HFF-Myc (cell line): ENCODE data around the gene DLX2.
A peak's percentile ranks its signal among the peaks of the same experiment; 100 is the strongest.

Experiments used
- DNase-seq: peaks from one replicate; pipeline ENCODE4 v3.0.0-alpha.2; 2011; ENCODE audit warnings: low read depth; ENCODE audit errors: extremely low read depth
- H3K4me3 ChIP-seq: replicated peaks from 2 replicates; pipeline ENCODE4 v1.5.1; 2011; ENCODE audit warnings: low read depth, mild to moderate bottlenecking, control low read depth, low read length
- TF ChIP-seq, protein P1 (sequence below): IDR thresholded peaks from 2 replicates; pipeline ENCODE4 v1.5.1; 2012; ENCODE audit warnings: mild to moderate bottlenecking, low read depth, low read length, control low read depth; ENCODE audit errors: missing control alignments

DLX2 gene

DNA sequence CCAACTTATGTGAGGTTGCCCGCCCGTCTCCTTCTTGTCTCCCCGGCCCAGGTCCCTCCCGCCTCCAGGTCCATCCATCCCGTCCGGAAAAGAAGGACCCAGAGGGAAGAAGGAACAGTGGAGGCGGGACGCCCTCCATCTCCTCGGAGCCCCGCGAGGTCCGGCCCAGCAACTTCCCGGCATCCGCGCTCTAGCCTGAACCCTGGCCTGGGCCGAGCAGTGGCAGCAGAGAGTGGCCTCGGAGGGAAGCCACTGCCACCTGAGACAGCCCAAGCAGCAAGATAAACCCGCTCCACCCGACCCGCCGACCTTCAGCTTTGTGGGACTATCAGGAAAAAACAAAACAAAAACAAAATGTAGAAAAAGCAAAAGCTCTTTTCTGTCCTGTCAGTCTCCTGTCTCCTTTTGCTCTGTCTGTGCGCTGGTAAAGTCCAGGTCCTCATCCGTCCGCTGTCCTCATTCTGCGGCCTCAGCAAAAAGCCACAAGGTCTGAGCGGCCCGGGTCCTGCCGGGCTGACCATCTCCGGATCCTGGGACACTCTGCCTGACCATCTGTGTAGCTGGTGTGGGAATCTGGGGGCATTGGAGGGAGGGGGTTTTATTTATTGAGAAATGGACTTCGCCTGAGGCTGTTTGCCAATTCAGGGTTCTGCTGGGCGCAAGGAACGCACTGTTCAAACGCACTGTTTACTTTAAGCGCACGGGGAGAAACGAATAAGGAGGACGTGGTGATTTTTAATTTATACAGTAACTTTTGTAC, 14.3 kb downstream of the DLX2 start:
- TF ChIP-seq, protein P1, sequence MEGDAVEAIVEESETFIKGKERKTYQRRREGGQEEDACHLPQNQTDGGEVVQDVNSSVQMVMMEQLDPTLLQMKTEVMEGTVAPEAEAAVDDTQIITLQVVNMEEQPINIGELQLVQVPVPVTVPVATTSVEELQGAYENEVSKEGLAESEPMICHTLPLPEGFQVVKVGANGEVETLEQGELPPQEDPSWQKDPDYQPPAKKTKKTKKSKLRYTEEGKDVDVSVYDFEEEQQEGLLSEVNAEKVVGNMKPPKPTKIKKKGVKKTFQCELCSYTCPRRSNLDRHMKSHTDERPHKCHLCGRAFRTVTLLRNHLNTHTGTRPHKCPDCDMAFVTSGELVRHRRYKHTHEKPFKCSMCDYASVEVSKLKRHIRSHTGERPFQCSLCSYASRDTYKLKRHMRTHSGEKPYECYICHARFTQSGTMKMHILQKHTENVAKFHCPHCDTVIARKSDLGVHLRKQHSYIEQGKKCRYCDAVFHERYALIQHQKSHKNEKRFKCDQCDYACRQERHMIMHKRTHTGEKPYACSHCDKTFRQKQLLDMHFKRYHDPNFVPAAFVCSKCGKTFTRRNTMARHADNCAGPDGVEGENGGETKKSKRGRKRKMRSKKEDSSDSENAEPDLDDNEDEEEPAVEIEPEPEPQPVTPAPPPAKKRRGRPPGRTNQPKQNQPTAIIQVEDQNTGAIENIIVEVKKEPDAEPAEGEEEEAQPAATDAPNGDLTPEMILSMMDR, result no peak
- DNase-seq, result no peak
- H3K4me3 ChIP-seq, result no peak overlapping the region

DNA sequence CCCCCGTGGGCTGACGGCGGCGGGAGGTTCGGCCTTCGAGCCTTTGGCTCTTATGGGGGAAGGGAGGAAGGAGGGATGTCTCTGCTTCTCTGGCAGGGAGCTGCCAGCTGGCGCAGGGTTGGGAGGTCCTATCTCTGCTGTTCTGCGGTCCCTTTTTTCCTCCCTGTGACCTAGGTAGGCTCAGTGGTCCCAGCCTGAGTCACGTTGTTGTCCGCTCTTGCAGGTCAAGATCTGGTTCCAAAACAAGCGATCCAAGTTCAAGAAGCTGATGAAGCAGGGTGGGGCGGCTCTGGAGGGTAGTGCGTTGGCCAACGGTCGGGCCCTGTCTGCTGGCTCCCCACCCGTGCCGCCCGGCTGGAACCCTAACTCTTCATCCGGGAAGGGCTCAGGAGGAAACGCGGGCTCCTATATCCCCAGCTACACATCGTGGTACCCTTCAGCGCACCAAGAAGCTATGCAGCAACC, 14.9 kb downstream of the DLX2 start:
- no peak for DNase-seq
- TF ChIP-seq, protein P1, result no peak
- peak overlapping the region; percentile 63 for H3K4me3 ChIP-seq

DNA sequence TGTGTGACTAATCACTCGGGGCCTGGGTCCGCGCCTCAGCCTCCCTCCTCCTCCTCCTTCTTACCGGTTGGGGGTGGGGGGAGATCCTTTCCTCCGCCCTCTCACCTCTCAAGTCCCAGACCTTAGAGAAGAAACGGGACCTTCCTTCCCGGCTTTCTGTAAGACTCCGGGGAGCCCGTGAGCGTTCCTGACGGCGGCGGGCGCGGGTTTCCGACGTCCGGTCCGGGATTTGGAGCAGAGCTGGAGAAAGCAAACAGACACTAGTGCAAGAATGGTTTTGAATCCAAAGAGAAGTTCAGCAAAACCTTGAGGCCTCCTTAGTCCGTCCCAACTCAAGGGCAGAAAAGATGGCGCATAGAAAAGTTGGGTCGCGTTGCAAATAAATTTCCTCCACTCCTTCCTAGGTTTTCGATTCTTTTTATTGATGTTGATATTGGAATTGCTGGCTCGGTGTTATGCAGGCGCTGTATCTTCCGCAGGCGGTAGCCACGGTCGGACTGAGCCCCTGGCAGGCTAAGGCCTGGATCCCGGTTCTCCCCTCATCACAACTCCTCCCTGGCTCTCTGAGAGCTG, 15.4 kb downstream of the DLX2 start:
- H3K4me3 ChIP-seq, result peak overlapping the region; percentile 63
- TF ChIP-seq, protein P1, result no peak
- DNase-seq, result no peak

DNA sequence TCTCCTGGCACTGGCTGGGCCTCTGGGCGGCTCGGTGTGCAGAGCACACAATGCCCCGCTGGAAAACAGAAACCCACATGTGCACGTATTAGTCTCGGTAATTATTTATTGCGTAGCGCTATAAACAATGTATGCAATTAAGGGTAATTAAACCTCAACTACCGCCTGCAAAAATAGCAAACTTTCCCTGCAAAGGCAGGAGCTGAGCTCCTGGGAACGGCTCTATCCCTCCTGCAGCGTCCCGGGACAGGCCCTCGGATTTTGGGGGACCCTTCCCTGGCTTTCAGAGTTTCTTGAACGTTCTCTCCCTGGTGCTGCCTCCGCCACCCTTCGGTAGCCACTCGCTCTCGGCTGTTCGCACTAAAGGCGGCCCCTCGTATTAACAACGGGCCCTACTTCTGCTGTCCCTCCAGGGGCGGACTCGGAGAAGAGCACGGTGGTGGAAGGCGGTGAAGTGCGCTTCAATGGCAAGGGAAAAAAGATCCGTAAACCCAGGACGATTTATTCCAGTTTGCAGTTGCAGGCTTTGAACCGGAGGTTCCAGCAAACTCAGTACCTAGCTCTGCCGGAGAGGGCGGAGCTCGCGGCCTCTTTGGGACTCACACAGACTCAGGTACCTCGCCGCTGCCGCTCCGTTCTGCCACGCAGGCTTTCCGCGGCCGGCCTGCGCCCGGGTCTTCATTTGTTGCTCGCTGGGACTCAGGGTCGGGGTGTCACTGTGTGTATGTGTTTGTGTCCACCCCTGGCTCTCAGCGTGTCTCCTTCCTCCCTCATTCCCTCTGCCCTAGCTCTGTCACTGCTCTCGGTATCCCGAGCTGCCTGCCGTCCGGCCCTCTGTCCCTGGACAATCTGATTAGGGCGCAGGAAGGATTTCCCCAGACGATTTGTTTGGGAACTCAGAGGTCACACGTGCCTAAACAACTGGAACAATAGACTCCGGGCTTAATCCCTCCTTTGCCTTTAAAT, 16.2 kb downstream of the DLX2 start:
- no peak for DNase-seq
- TF ChIP-seq, protein P1, result no peak
- peak overlapping the region; percentile 63 for H3K4me3 ChIP-seq

DNA sequence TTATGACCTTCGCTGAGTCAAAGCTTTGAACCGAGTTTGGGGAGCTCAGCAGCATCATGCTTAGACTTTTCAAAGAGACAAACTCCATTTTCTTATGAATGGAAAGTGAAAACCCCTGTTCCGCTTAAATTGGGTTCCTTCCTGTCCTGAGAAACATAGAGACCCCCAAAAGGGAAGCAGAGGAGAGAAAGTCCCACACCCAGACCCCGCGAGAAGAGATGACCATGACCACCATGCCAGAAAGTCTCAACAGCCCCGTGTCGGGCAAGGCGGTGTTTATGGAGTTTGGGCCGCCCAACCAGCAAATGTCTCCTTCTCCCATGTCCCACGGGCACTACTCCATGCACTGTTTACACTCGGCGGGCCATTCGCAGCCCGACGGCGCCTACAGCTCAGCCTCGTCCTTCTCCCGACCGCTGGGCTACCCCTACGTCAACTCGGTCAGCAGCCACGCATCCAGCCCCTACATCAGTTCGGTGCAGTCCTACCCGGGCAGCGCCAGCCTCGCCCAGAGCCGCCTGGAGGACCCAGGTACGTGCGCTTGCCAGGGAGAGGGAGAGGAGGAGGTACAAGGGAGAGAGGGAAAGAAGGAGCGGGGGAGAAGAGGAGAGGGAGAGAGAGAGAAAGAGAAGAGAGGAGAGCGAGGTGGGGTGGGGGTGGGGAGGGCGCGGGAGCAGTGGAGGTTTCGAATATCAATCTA, 17.1 kb downstream of the DLX2 start, which contains the start of gene DLX1:
DLX1 (plus strand) TSS at position 48 of the 700 bp plus-strand sequence; CDS start at position 219, 171 bp downstream.
- peak within 1 kb of the TSS; percentile 63 for H3K4me3 ChIP-seq
- no peak for DNase-seq
- TF ChIP-seq, protein P1, result no peak

DNA sequence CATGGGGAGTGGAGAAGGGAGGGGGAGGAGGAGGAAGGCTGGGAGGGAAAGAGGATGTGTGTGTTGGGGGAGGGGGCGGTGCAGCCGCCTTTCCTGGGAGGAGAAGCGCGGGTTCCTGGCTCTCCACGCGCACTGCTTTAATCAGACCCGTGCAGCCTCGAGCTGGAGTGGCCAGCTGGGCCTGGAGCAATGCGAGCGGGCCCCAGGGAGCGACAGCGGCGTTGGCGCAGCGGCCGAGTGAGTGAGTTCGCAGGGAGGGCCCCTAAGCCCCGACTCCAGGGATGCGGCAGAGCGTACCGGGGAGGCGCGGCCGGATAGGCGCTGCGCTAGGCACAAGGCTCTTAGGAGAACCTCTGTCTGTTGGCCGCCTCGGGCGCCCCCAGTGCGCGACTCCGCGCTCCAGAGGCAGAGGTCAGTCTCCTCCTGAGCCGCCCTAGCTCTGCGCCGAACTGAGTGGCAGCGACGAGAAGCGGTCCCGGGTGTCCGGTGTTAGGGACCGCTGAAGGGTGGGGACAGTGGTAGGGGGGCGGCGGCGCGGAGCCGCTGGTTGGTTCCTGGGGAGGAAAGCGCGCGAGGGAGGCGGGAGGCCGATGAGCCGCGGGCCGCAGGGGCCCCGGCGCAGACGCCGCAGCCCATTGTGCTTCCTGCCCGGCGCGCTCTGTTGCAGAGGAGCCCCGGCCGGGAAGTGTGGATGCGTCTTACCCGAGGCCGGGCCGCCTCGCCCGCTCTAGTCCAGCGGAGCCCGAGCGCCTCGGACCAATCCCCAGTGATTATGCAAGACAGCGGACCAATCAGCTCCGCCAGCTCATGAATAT, 17.8 kb downstream of the DLX2 start:
- TF ChIP-seq, protein P1, result no peak
- peak overlapping the region; percentile 63 for H3K4me3 ChIP-seq
- peak; percentile 91 for DNase-seq
